IPS-NIHi7 (cell line): ENCODE measurements around the gene SLC6A3.

Experiments used
- DNase-seq: peaks from one replicate; pipeline ENCODE4 v3.0.0; 2012; ENCODE audit warnings: mixed read lengths; ENCODE audit errors: extremely low spot score

SLC6A3 gene

DNA sequence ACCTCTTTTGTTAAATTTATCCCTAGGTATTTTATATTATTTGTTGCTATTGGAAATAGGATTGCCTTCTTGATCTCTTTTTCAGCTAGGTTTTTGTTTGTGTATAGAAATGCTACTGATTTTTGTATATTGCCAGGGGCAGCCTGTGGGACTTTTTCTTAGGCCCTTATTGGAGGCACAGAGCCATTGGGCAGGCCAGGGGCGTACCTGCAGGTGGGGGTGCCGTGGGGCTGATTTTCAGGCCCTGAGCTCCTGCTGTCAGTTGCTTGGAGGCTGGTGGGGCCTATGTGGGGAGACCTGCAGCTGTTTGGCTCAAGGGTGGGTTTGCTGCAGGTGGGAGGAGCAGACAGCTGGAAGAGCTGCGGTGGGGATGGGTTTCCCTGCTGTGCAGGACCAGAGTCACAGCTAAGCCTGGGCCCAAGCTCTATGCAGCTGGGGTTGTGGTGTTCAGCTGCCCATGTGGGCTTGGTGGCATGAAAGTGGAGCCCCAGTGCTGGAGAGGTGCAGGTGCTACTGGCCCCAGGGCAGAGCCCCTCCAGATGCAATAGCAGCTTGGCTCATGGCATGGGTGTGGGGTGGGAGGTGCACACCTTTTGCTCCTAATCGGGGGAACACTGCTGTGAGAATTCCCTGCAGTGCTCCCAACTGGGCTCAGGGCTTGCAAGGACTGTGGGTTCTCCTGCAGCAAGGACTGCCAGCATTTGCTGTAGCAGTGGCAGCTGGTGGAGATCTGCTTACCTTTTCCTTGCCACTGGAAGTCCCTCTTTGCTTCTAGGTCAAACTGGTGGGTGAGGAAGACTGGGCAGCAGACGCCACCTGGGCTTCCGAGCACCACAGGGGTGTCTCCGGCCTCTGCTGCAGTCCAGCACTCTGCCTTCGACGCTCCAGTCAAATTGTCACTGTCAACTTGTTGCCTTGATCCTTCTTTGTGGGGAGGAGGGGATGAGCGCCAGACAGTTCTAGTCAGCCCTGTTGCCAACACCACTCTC is 92.7 kb downstream of the SLC6A3 start:
- DNase-seq: no peak

DNA sequence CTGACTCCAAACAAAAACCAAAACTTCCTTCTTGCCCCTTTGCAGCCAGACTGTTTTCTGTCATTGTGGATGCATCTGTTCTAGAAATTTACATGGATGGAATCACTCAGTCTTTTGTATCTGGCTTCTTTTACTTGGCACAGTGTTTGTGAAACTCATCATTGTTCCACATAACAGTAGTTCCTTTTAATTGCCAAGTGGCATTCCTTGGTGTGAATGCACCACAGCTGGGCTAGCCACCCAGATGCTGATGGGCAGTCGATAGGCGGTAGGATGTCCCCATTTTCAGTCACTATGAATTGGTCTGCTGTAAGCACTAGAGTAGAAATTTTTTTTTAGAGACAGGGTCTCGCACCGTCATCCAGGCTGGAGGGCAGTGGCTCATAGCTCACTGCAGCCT is 94.1 kb downstream of the SLC6A3 start:
- no peak for DNase-seq

- no peak for DNase-seq
Observed at GRCh38 chr5:1349246-1349645, 96.0 kb downstream of the SLC6A3 start.

- peak; percentile 47 for DNase-seq
Observed at GRCh38 chr5:1348986-1349245, 96.3 kb downstream of the SLC6A3 start.

- DNase-seq: no peak
Observed at GRCh38 chr5:1347571-1347970, 97.7 kb downstream of the SLC6A3 start.

DNA sequence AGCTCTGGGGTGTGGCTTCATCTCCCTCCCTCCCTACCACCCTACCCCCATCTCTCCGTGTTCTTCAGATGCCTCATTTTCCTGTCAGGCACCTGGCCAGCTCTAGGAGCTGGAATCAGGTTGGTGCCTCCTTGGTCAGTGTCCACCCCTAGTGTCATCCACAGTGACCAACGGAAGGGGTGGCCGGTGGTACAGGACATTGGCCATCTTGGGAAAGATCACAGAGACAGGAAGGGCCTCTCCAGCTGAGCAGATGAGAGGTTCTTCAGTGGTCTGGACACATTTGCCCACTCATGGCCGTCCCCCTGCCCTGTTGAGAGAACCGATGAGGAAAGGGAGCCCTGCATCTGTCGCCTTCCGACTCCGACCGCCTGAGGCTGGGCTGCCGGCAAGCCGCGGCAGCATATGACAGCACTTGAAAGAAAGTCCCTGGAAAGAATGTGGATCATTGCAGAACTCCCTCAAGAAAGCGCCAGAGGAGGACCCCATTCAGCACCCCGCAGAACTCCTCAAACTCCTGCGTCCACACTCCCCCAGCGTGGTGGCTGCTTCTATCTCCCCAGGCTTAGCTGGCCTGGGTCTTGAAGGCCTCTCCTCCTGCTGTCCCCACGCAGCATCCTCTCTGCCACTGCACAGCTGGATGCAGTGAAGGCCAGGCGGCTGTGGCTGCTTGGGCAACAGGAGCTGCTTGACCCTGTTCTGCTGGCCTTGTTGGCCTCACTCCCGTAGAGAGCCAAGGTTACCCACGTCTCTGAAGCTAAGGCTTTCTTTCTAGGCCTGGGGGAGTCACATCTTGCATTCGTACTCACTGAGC is 98.4 kb downstream of the SLC6A3 start:
- no peak for DNase-seq

DNA sequence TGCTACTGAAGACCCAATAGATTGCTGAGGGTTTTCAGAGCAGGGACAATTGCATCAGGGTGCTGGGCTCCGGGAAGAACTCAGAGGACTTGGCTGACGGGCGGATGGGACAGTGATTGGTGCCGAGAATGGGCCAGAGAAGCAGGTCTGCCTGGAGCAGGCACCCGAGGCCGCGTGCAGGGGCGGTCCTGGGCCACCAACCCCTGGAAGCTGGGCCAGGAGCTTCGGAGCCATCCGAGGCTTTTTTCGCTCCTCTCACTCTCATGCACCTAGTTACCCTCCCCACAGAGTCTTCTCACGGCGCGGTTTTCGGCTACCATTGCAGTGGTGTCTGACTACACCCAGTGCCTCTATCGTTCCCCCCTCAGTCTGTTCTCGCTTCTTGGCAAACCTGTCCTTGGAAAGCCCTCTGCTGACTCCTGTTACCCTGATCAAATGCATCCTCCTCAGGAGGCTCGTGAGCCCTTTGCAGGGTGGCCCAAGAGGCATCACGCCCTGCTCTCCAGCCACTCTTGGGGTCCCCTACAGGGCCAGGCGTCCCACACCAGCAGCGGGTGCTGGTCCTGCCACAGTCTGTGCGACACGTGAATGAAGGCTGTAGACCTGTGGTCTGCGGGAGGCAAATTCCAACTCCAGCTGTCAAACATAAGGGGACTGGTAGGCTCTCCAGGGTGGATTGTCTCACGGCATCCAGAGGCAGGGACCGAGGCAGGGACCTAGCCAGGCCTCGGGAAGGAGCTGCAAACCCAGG is 99.2 kb downstream of the SLC6A3 start:
- no peak for DNase-seq

GRCh38 chr5:1344975-1345838 is 100.0 kb downstream of the SLC6A3 start, which contains the start of gene CLPTM1L:
Gene CLPTM1L, minus strand, starts transcription at chr5:1345099. Its CDS starts 258 bp downstream, at chr5:1344841.
- peak; percentile 99 for DNase-seq

GRCh38 chr5:1343931-1344901 is 101.0 kb downstream of the SLC6A3 start:
- DNase-seq: peak; percentile 41

GRCh38 chr5:1343315-1343751 is 101.9 kb downstream of the SLC6A3 start:
- DNase-seq: no peak
